GM19023 (cell line): ENCODE data around the gene SEC23A.
"Not testable (repeated sequence)": the region's sequence is repeated elsewhere in the genome, so short reads cannot be mapped to it uniquely, and the experiment has no call there.

ENCODE experiments used
- ATAC-seq: cut with Tn5 transposase; IDR thresholded peaks from one replicate; pipeline ENCODE4 v1.9.1; 2021; ENCODE audit warnings: mild to moderate bottlenecking, moderate library complexity; ENCODE audit not compliant: unreplicated experiment

SEC23A gene

DNA sequence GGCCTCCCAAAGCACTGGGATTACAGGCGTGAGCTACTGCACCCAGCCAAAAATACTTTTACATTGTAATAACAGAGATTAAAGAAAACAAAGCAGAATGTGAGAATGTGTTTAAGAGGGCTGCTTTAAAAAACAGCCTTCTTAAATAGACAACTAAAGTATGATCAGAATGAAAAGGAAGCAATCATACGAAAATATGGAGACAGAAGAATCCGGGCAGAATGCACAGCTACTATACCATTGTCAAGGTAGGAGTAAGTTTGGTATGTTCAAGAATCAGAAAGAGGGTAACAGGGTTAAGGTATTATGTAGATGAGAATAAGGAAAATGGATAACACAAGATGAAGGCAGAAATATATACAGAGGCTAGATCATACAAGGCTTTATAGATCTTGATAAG lies 8.5 kb downstream of the SEC23A start:
- ATAC-seq: no peak

DNA sequence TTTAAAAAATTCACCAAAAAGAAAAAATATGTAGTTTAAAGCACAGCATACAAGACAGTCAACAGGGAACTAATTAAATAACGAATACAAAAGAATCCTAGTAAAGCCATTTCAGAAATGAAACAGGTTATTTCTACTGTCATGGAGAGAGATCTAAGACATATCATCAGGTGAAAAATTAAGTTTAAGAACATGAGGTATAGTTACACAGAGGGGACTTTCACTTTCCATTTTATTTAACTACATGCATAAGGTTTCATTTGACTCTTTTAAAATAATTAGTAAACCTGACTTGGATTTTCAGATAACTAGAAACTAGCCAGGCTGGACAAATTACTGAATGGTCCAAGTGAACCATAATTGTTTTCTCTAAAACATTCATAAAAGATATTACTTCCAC lies 11.3 kb downstream of the SEC23A start:
- ATAC-seq: no peak

DNA sequence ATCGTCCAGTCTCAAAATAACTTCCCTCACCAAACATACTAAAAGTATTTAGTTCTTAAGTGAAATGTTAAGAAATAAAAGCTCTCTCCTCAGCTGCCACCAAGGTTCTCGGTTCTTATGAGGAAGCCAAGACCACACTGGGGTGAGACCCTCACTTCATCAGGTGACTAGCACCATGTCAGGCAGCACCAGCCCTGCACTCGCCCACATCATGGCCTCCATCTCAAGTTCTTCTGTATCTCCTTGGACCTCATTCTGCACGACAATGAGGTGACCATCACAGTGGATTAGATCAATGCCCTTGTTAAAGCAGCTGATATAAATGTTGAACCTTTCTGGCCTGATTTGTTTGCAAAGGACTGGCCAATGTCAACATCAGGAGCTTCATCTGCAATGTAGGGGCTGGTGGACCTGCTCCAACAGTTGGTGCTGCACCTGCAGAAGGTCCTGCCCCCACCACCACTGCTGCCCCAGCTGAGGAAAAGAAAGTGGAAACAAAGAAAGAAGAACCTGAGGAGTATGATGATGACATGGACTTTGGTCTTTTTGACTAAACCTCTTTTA lies 12.4 kb downstream of the SEC23A start:
- ATAC-seq: no peak

DNA sequence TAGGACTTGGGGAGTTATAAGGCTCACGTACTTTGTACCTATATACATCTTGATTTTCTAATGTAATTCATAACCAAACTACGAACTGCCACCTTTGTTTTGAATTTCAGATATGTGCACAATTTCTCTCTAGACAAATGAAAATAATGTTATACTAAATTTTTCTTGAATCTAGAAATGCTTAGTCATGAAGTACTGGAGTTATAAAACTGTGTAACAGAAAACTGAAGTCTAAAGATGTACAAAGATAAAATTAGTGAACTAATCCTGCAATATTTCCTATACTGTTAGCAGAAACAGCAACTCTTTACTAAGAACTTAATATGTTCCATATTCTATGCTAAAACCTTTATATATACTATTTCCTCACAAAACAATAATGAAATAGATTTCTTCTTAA lies 15.5 kb downstream of the SEC23A start:
- ATAC-seq: no peak

DNA sequence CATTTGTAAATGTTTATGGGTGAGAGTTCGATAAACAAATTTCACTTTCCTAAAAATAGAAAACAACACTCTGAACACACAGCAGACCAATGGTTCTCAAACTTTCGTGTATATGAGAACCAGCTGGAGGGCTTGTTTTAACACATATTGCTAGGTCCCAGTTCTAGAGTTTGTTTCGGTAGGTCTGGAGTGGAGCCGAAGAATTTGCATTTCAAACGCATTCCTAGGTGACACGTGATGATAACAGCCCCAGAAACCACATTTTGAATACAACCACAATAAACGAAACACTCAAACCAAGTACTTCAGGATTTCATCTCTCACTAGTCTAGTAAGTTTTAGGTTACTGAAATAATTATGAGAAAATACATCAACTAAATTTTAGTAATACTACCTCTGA lies 17.1 kb downstream of the SEC23A start:
- ATAC-seq: no peak

DNA sequence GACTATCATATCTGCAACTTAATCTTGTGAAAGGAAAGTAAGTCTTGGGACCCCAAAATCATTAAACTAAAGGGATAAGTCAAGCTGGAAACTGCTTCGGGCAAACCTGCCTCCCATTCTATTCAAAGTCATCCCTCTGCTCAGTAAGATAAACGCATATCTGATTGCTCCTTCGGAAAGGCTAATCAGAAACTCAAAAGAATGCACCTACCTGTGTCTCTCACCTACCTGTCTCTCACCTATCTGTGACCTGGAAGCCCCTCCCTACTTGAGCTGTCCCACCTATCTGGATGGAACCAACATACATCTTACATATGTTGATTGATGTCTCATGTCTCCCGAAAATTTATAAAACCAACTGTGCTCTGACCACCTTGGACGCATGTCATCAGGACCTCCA lies 19.9 kb downstream of the SEC23A start:
- no peak for ATAC-seq

DNA sequence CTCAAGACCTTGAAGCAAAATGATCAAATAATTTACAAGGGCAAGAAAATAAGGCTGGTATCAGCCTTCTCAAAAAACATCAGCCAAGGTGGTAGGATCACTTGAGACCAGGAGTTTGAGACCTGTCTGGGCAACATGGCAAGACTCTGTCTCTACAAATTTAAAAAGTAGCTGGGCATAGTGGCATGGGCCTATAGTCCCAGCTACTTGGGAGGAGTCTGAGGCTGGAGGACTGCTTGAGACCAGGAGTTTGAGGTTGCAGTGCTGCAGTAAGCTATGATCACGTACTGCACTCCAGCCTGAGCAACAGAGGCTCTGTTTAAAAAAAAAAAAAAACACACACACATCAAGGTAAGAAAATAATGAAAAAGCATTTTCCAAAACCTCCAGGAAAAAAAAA lies 22.1 kb downstream of the SEC23A start:
- no peak for ATAC-seq

DNA sequence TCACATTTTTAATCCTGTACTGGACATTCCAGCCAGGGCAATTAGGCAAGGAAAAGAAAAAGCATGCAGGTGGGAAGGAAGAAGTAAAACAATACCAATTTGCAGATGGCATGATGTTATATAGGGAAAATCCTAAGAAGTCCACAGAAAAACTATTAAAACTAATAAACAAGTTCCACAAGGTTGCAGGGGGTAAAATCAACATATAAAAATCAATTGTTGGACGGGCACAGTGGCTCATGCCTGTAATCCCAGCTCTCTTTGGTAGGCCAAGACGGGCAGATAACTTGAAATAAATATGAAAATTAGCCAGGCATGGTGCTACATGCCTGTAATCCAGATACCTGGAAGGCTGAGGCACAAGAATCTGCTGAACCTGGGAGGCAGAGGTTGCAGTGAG lies 31.9 kb downstream of the SEC23A start:
- ATAC-seq: no peak

DNA sequence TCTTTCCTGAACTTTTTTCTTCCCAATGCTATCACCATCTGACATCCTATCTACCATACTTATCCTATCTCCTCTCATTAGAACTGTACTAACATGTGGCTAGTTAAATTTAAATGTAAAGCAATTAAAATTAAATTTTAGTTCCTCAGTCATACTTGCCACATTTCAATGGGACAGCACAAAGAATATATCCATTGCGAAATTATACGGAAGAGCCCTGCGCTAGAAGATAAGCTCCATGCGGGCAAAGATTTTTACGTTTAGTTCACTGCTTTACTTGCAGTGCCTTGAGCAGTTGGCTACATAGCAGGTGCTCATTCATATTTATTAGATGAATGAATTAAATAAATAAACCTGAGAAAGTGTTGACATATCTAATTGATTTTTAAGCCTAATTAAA lies 33.1 kb downstream of the SEC23A start:
- no peak for ATAC-seq

DNA sequence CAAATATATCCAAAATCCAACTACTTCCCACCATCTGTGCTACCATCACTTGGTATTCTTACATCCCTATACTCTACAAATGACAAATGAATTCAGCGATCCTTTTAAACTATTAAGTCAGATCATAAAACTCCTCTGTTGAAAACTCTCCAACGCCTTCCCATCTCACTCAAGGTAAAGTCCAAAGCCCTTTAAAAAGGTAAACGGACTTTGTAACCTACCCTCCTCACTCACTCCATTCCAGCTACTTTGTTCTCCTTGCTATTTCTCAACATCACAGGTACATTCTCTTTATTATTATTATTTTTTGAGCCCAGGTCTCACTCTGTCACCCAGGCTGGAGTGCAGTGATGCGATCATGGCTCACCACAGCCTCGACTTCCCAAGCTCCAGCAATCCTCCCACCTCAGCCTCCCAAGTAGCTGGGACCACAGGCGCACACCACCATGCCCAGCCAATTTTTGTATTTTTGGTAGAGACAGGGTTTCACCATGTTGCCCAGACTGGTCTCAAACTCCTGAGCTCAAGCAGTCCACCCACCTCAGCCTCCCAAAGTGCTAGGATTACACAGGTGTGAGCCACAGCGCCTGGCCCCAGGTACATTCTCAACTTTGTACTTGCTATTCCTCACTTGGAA lies 33.7 kb downstream of the SEC23A start:
- not testable (repeated sequence) for ATAC-seq

DNA sequence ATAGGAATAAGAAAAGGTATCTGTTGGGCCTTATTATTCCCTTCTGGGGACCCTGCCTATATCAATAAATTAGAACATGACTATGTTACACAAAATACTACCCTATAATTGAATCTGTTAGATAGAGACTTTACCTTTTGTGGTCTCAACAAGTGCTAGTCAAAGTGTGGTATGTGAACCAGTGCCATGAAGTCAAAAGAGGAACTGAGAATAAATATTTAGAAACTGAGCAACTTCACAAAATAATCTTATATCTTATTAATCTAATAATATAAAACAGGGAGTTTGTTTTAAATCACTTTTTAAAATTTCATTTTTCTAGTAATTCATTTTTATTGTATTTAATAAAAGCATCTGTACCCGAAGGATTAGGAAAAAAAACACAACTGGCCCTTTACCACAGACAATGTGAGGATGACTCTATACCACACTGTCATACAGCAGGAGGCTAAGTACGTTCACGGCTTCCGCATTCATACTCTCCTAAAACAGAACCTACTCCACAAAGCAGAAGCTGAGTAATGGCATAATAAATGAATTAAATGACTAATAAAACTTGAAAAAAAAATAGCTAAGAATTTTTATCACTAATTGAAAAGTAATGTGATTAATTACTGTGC lies 42.1 kb downstream of the SEC23A start:
- ATAC-seq: peak; percentile 95

DNA sequence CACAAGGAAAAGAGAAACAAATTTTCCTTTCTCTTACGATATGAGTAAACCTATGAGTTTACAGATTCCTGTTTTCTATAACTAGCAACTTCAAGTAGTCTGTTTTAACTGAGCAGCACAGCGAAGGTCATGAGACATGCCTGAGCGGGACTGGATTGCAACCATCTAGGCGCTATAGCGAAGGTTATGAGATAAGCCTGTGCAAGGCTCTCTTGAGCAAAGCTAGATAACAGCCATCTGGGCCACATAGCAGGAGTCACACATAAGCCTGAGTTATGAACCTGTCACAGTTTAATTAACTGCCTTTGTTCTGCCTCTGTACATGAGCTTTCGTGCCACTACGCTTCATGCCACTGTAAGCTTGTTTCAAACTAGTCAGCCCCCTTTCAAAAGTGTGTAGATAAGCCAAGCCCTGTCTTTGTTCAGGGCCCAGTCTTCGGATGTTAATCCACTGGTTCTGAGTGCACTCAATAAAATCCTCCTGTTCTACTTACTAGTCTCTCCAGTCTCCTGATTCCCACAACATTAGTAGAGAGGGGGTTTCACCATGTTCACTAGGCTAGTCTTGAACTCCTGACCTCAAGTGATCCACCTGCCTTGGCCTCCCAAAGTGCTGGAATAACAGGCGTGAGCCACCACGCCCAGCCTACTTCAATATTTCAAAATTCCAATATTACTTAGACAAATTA lies 47.1 kb downstream of the SEC23A start:
- no peak for ATAC-seq

DNA sequence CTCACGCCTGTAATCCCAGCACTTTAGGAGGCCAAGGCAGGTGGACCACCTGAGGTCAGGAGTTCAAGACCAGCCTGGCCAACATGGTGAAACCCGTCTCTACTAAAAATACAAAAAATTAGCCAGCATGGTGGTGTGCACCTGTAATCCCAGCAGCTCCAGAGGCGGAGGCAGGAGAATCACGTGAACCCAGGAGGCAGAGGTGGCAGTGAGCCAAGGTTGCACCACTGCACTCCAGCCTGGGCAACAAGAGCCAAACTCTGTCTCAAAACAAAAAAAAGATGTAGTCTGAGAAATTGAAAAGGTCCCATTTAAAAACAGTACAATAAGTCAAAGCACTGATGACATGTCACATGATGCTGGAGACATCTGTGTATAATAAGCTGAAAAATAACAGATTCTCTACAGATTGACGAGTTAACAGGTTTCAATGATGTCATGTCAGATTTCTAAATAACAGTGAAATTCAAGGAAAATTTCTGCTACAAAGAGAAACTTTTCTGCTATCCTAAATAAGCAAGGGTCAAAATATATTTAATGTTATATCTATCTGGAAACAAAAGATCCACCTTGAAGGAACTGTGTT lies 50.1 kb downstream of the SEC23A start:
- not testable (repeated sequence) for ATAC-seq

DNA sequence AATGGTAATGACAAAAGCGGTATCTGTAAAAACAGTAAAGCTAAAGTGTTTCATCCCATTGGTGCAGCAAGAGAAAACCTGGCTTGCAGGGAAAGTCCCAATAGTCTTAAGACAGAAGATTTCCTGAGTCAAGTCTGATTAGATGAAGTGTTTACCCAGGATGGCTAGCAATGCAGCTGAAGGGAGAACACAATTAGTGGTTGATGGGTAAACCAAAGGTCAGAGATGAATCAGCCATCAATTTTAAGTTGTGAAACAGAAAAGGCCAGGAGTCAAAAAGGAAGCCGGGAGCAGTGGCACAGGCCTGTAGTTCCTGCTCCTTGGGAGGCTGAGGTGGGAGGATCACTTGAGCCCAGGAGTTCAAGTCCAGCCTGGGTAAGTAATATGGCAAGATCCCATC lies 52.6 kb downstream of the SEC23A start:
- no peak for ATAC-seq

DNA sequence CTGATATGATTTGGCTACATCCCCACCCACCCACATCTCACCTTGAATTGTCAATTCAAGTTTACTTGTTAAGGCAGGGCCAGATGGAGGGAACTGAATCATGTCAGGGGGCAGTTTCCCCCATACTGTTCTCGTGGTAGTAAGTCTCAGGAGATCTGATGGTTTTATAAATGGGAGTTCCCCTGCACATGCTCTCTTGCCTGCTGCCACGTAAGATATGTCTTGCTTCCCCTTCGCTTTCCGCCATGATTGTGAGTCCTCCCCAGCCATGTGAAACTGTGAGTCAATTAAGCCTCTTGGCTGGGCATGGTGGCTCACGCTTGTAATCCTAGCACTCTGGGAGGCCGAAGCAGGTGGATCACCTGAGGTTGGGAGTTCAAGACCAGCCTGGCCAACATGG lies 57.1 kb downstream of the SEC23A start:
- ATAC-seq: not testable (repeated sequence)

DNA sequence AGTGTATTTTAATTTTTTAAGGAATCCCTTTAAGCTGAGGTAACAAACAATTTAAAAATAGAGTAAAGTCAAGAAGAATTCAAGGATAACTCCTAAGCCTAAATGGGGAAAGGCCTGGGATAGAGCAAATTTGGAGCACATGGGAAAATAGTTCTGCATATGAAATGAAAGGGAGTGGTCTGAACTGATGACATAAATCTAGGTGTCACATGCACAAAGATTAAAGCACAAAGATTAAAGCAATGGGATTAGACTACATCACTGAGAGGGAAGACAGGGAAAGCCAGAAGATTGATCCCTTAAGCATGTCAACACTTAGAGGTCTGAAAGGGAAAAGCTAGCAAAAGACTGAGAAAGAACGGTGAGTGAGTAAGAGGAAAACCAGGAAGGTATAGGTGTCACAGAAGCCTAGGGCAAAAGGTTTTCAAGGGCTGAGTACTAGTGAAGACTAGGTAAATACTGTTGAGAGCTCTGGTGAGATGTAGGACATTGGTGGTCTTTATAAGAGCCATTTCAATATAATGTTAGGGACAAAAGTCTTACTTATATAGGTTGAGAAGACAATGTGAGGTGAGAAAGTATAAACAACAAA lies 59.6 kb downstream of the SEC23A start:
- ATAC-seq: no peak

DNA sequence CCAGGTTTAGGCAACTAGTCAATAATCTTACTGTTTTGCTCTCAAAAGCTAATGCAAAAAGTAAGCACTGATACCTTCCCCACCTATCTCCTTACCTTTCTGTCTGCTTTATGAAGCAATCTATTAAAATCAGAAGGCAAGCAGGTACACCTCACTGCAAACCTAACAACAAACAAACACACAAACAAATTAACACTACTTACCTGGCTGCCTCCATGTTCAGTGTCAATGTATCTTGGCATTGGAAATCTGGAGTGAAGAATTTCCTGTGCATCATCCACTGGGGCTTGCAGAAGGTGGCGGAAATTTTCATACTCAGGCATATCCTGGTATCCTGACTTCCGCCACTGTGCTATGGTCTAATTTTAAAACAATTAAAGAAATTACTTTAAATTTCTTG lies 62.5 kb downstream of the SEC23A start:
- ATAC-seq: no peak

DNA sequence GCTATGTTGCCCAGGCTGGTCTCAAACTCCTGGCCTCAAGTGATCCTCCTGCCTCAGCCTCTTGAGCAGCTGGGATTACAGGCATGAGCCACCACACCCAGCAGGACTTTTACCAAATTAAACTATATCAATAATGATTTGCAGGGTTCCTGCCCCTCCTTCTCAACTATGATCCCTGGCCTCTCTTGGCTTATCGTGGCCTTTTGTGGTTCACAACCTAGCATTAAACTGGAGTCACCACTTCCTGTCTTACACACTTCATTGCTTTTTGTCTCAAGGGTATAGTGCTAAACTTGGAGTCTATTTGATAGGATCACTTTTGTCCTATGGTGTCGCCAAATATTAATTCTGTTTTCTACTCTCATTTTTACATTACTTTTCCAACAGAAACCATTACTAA lies 64.5 kb downstream of the SEC23A start:
- no peak for ATAC-seq

DNA sequence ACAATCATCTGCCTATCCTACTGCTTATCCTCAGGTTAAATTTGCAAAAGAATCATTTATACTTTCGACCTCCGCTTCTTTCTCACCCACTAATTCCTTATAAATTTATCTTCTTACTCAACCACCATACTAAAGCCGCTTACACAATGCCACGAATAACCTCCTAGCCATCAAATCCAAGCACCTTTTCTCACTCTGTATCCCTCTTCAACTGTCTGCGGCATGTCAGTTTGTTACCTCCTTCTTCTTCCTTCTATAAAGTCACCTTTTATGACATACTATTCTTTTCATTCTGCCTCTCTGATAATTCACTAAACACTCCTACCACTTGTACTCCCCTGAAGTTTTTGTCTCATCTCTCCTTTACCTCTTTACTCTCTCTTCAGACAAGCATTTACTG lies 66.3 kb downstream of the SEC23A start:
- no peak for ATAC-seq

DNA sequence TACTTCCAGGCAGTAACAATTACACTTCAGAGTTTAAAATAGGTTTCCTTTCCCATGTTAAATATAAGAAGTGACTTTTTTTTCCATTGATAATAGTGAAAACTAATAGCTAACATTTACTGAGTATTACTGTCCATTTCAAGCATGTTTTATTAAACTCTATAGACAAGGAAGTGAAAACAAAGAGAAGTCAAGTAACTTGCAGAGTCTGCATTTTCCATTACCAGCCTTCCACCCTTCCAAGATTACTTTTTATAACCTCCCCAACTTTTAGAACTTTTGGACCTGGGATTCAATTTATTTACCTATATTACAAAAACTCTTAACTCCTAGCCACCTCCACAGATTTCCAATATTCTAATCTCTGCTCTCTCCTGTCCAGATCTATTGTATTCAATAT lies 67.7 kb downstream of the SEC23A start:
- ATAC-seq: no peak

DNA sequence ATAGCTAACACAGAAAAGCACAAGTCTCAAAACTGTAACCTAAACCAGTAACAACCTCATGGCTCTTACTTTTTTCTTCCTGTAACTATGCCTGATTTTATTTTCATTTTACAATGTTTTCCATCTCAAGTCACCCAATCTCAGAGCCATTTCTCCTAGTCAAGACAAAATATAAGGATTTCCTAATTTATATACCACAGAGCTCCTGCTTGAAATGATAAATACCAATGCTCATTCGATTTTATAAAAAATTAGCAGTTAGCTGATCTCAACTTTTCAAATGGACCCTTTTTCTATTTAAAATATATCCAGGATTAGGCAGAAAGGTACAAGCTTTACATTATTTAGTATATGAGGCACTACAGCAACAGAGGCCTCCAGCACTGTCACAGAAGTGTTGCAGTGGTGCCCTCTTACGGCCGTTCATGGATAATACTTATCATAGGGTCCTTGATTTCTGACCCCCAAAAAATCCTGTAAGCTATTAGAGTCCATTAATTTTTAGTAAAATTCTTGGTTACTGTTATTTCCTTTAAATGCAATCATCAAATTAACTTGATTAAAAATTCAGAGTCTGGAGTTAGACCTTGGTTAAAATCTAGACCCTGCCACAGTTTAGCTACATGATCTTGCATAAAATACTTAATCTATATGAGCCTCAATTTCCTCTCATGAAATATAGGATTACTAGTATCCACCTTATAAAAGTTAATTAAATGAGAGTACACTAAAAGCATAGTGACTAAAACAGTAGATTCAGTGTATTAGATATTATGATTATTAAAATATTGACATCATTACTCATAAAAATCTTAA lies 68.3 kb downstream of the SEC23A start:
- ATAC-seq: no peak
